PC-3 (cell line): ENCODE results near the gene MECR. TPM values are rescaled to one million over a fixed set of nuclear protein-coding genes. Genes with fewer than 3 reads are reported as not detected.

ENCODE experiments used
- ATAC-seq: fragments of 200-7000 bp; cut with Tn5 transposase; 2 replicates; pipeline ENCODE4 v1.9.1; 2020; ENCODE audit warnings: mild to moderate bottlenecking, moderate library complexity
- BruUV-seq: library from RNA; stranded (reverse); fragments of 400-500 nt; replicated peaks from 2 replicates; lab custom pipeline; 2021; lab: Mats Ljungman, UMichigan
- CTCF ChIA-PET: fragments of 300-600 bp; sonication (Branson Sonifier 250); formaldehyde crosslinking; loops from one replicate; lab custom pipeline; 2022; ENCODE audit warnings: antibody characterized with exemption; lab: Charles Lee
- POLR2A ChIA-PET: fragments of 300-600 bp; sonication (Branson Sonifier 250); formaldehyde crosslinking; loops from one replicate; lab custom pipeline; 2022; ENCODE audit warnings: antibody characterized with exemption; ENCODE audit not compliant: unreplicated experiment; lab: Charles Lee
- DNase-seq: peaks from one replicate; pipeline ENCODE4 v3.0.0-alpha.2; 2015
- H2AFZ ChIP-seq: fragments of 300-600 bp; sonication (generic); 2 replicates; pipeline ENCODE4 v1.6.0; 2016; ENCODE audit warnings: antibody characterized with exemption, low read length
- H3F3A ChIP-seq: fragments of 300-600 bp; sonication (generic); one replicate; pipeline ENCODE4 v1.6.0; 2017; ENCODE audit warnings: antibody characterized with exemption, low read length, control low read depth, mild to moderate bottlenecking; ENCODE audit not compliant: unreplicated experiment
- H3K27ac ChIP-seq: fragments of 300-600 bp; sonication (generic); 2 replicates; pipeline ENCODE4 v1.5.1; 2016; ENCODE audit warnings: mild to moderate bottlenecking, low read length
- H3K27me3 ChIP-seq: fragments of 300-600 bp; sonication (generic); 2 replicates; pipeline ENCODE4 v1.6.1; 2016; ENCODE audit warnings: low read length, mixed read lengths
- H3K36me3 ChIP-seq: fragments of 300-600 bp; sonication (generic); 2 replicates; pipeline ENCODE4 v1.6.1; 2016; ENCODE audit warnings: low read depth, mixed run types, low read length, mixed read lengths
- H3K4me1 ChIP-seq: fragments of 300-600 bp; sonication (generic); 2 replicates; pipeline ENCODE4 v1.5.1; 2016; ENCODE audit warnings: low read length; ENCODE audit not compliant: insufficient read depth
- H3K4me2 ChIP-seq: fragments of 300-600 bp; sonication (generic); 2 replicates; pipeline ENCODE4 v1.6.0; 2016; ENCODE audit warnings: low read length
- H3K4me3 ChIP-seq: fragments of 300-600 bp; sonication (generic); 2 replicates; pipeline ENCODE4 v1.5.1; 2016; ENCODE audit warnings: mild to moderate bottlenecking, low read length, mixed read lengths
- H3K79me2 ChIP-seq: fragments of 300-600 bp; sonication (generic); 2 replicates; pipeline ENCODE4 v1.6.1; 2017; ENCODE audit warnings: low read length, mixed read lengths
- H3K9ac ChIP-seq: fragments of 300-600 bp; sonication (generic); 2 replicates; pipeline ENCODE4 v1.6.0; 2016; ENCODE audit warnings: mild to moderate bottlenecking, low read length
- H3K9me2 ChIP-seq: fragments of 300-600 bp; sonication (generic); replicated peaks from 2 replicates; pipeline ENCODE4 v1.6.1; 2016; ENCODE audit warnings: mixed run types, low read length, mixed read lengths
- H3K9me3 ChIP-seq: fragments of 300-600 bp; sonication (generic); 2 replicates; pipeline ENCODE4 v1.6.1; 2016; ENCODE audit warnings: low read length, mixed read lengths
- H4K20me1 ChIP-seq: fragments of 300-600 bp; sonication (generic); 2 replicates; pipeline ENCODE4 v1.6.1; 2016; ENCODE audit warnings: low read length, mixed read lengths
- CTCF ChIP-seq: fragments of 300-600 bp; sonication (generic); conservative IDR thresholded peaks from 2 replicates; pipeline ENCODE4 v1.5.1; 2017; ENCODE audit warnings: antibody characterized with exemption, low read depth, mild to moderate bottlenecking, low read length
- EZH2 ChIP-seq: fragments of 300-600 bp; sonication (generic); IDR thresholded peaks from one replicate; pipeline ENCODE4 v1.6.1; 2017; ENCODE audit warnings: antibody characterized with exemption, mild to moderate bottlenecking, low read length; ENCODE audit not compliant: unreplicated experiment
- EZH2phosphoT487 ChIP-seq: fragments of 300-600 bp; sonication (generic); IDR thresholded peaks from 2 replicates; pipeline ENCODE4 v1.6.1; 2018; ENCODE audit warnings: mild to moderate bottlenecking, antibody characterized with exemption, low read length, borderline replicate concordance
- intact Hi-C: fragments of 100-400 bp; cut with micrococcal nuclease; formaldehyde crosslinking; loops from 2 replicates; pipeline ENCODE4 v1.9.0; 2023
- total RNA-seq: library from RNA; depleted of rRNA; stranded (reverse); fragments of >200 nt; gene quantifications from 2 replicates; pipeline ENCODE4 v1.2.3, GENCODE V29; 2014

Gene MECR
- total RNA-seq, 1 experiment from 2014 or later: 30.5 TPM

GRCh38 chr1:29213055-29213454, 17.7 kb downstream of the MECR start:
- CTCF ChIA-PET: no interaction called here
- Histone ChIP-seq H2AFZ (no peak overlapping the region), H3K27me3 (no peaks in the 10 kb centered on the region), H3K9me3 (no peaks in the 10 kb centered on the region), H3K27ac (no peak overlapping the region), H4K20me1 (no peaks in the 10 kb centered on the region), H3K4me3 (no peak overlapping the region), H3K79me2 (no peaks in the 10 kb centered on the region), H3K9me2 (no peaks in the 10 kb centered on the region), H3F3A (no peaks in the 10 kb centered on the region), H3K4me2 (no peak overlapping the region), H3K4me1 (no peaks in the 10 kb centered on the region), H3K36me3 (peaks cover 27% of the 10 kb centered on the region), H3K9ac (no peak overlapping the region)
- DNase-seq (no peak), ATAC-seq (no peak)
- intact Hi-C loops: no loop called here
- POLR2A ChIA-PET: no interaction called here
- TF ChIP-seq CTCF (no peak), EZH2phosphoT487 (no peak), EZH2 (no peak)
- BruUV-seq: no TSS peak

- CTCF ChIA-PET: no interaction called here
- BruUV-seq: no TSS peak
- POLR2A ChIA-PET: no interaction called here
- intact Hi-C loops: no loop called here
- H3K27me3 ChIP-seq: no peaks in the 10 kb centered on the region
- no peaks in the 10 kb centered on the region for H3K9me2 ChIP-seq
- H3K79me2 ChIP-seq: no peaks in the 10 kb centered on the region
- no peak for ATAC-seq
- no peaks in the 10 kb centered on the region for H4K20me1 ChIP-seq
- peaks cover 27% of the 10 kb centered on the region for H3K36me3 ChIP-seq
- TF ChIP-seq EZH2phosphoT487 (no peak), CTCF (no peak), EZH2 (no peak)
- no peak overlapping the region for H2AFZ ChIP-seq
- H3K9me3 ChIP-seq: no peaks in the 10 kb centered on the region
- H3K9ac ChIP-seq: no peak overlapping the region
- H3K4me1 ChIP-seq: no peaks in the 10 kb centered on the region
- H3K27ac ChIP-seq: no peak overlapping the region
- no peak overlapping the region for H3K4me2 ChIP-seq
- no peak overlapping the region for H3K4me3 ChIP-seq
- DNase-seq: no peak
- no peaks in the 10 kb centered on the region for H3F3A ChIP-seq
Measured at GRCh38 chr1:29211086-29212030, 19.4 kb downstream of the MECR start.
